Measurements from ENCODE around the gene CD300E. TPM values are rescaled to one million over a fixed set of nuclear protein-coding genes. Genes with fewer than 3 reads are reported as not detected.

CD300E gene
- total RNA-seq, 1 experiment from 2014 or later = not detected

GRCh38 chr17:74598346-74599022 is 25.1 kb downstream of the CD300E start:
- Histone ChIP-seq H3K9me2 (ENCODE audit: insufficient read depth) (no peaks in the 10 kb centered on the region), H3K4me3 (replicated peaks in 1 of 2; ENCODE audit: low read depth in 1 of 2, low read length in 2 of 2) (no peak overlapping the region), H3K27ac (ENCODE audit: low read depth, low read length) (no peak overlapping the region), H3K9me3 (ENCODE audit: control insufficient read depth in 1 of 2, insufficient read depth in 1 of 2, low read depth in 1 of 2, low read length in 2 of 2) (no peaks in the 10 kb centered on the region), H3K4me2 (ENCODE audit: low read length) (no peak overlapping the region), H2AFZ (ENCODE audit: low read depth, low read length, poor library complexity, severe bottlenecking) (no peak overlapping the region), H3K79me2 (ENCODE audit: insufficient read depth, low read length) (no peaks in the 10 kb centered on the region), H3K27me3 (ENCODE audit: insufficient read depth, low read length) (peaks cover 83% of the 10 kb centered on the region), H4K20me1 (ENCODE audit: insufficient read depth) (no peaks in the 10 kb centered on the region), H3K4me1 (ENCODE audit: control insufficient read depth in 1 of 2, insufficient read depth in 2 of 2, low read length in 2 of 2) (no peaks in the 10 kb centered on the region), H3K36me3 (ENCODE audit: control insufficient read depth in 1 of 2, insufficient read depth in 2 of 2, low read length in 2 of 2) (no peaks in the 10 kb centered on the region), H3K9ac (ENCODE audit: low read length) (no peak overlapping the region)
- POLR2A ChIA-PET = no interaction called here
- CTCF ChIA-PET = interaction anchor here (1.2 to 3.5 kb wide), 2 partner anchors 32 to 219 kb away, joined by 4 to 11 read pairs; partner anchors contain the start of gene CD300H
- no peak for TF ChIP-seq CEBPB (IDR thresholded peaks at IDR 0.05; ENCODE audit: low read depth)
- TF ChIP-seq, protein P1, sequence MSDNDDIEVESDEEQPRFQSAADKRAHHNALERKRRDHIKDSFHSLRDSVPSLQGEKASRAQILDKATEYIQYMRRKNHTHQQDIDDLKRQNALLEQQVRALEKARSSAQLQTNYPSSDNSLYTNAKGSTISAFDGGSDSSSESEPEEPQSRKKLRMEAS (IDR thresholded peaks at IDR 0.05) = no peak
- TF ChIP-seq, protein P2, sequence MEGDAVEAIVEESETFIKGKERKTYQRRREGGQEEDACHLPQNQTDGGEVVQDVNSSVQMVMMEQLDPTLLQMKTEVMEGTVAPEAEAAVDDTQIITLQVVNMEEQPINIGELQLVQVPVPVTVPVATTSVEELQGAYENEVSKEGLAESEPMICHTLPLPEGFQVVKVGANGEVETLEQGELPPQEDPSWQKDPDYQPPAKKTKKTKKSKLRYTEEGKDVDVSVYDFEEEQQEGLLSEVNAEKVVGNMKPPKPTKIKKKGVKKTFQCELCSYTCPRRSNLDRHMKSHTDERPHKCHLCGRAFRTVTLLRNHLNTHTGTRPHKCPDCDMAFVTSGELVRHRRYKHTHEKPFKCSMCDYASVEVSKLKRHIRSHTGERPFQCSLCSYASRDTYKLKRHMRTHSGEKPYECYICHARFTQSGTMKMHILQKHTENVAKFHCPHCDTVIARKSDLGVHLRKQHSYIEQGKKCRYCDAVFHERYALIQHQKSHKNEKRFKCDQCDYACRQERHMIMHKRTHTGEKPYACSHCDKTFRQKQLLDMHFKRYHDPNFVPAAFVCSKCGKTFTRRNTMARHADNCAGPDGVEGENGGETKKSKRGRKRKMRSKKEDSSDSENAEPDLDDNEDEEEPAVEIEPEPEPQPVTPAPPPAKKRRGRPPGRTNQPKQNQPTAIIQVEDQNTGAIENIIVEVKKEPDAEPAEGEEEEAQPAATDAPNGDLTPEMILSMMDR (IDR thresholded peaks at IDR 0.05 in 2 of 3, conservative IDR thresholded peaks at IDR 0.05 in 1 of 3; ENCODE audit: borderline replicate concordance in 1 of 3, insufficient read depth in 1 of 3, low read depth in 2 of 3, low read length in 2 of 3) = no peak
- RAD21 ChIA-PET (ENCODE audit: low non-redundant PET in 1 of 2, low total read pairs in 2 of 2, uncharacterized antibody in 2 of 2, unreplicated experiment in 2 of 2) = no interaction called here
- ATAC-seq (no peak), DNase-seq (ENCODE audit: low read depth, low spot score) (no peak)
- intact Hi-C loops (cut with micrococcal nuclease) = no loop called here
- no TSS peak for BruUV-seq (replicated peaks)

GRCh38 chr17:74597069-74597790 is 26.3 kb downstream of the CD300E start:
- H3K27ac ChIP-seq (ENCODE audit: low read depth, low read length) = no peak overlapping the region
- H3K9me3 ChIP-seq (ENCODE audit: control insufficient read depth in 1 of 2, insufficient read depth in 1 of 2, low read depth in 1 of 2, low read length in 2 of 2) = no peaks in the 10 kb centered on the region
- H3K9ac ChIP-seq (ENCODE audit: low read length) = no peak overlapping the region
- intact Hi-C loops (cut with micrococcal nuclease) = no loop called here
- peaks cover 83% of the 10 kb centered on the region for H3K27me3 ChIP-seq (ENCODE audit: insufficient read depth, low read length)
- POLR2A ChIA-PET = no interaction called here
- DNase-seq (ENCODE audit: low read depth, low spot score) (no peak), ATAC-seq (no peak)
- BruUV-seq (replicated peaks) = no TSS peak
- RAD21 ChIA-PET (ENCODE audit: low non-redundant PET in 1 of 2, low total read pairs in 2 of 2, uncharacterized antibody in 2 of 2, unreplicated experiment in 2 of 2) = no interaction called here
- no peak overlapping the region for H2AFZ ChIP-seq (ENCODE audit: low read depth, low read length, poor library complexity, severe bottlenecking)
- CTCF ChIA-PET = interaction anchor here (3.5 kb wide), 1 partner anchor 31 kb away, joined by 11 read pairs; the partner anchor contains the start of gene CD300H
- no peak overlapping the region for H3K4me3 ChIP-seq (replicated peaks in 1 of 2; ENCODE audit: low read depth in 1 of 2, low read length in 2 of 2)
- no peaks in the 10 kb centered on the region for H4K20me1 ChIP-seq (ENCODE audit: insufficient read depth)
- H3K4me1 ChIP-seq (ENCODE audit: control insufficient read depth in 1 of 2, insufficient read depth in 2 of 2, low read length in 2 of 2) = no peaks in the 10 kb centered on the region
- H3K4me2 ChIP-seq (ENCODE audit: low read length) = no peak overlapping the region
- no peaks in the 10 kb centered on the region for H3K9me2 ChIP-seq (ENCODE audit: insufficient read depth)
- no peaks in the 10 kb centered on the region for H3K79me2 ChIP-seq (ENCODE audit: insufficient read depth, low read length)
- TF ChIP-seq POLR2AphosphoS5 (IDR thresholded peaks at IDR 0.05; ENCODE audit: low read depth, low read length) = no peak
- no peak for TF ChIP-seq CEBPB (IDR thresholded peaks at IDR 0.05; ENCODE audit: low read depth)
- no peak for TF ChIP-seq ZFX (IDR thresholded peaks at IDR 0.05)
- TF ChIP-seq TCF7L2 (IDR thresholded peaks at IDR 0.05; ENCODE audit: borderline replicate concordance, extremely low read depth, insufficient read depth, insufficient read length) = no peak
- TF ChIP-seq, protein P2 (IDR thresholded peaks at IDR 0.05 in 2 of 3, conservative IDR thresholded peaks at IDR 0.05 in 1 of 3; ENCODE audit: borderline replicate concordance in 1 of 3, insufficient read depth in 1 of 3, low read depth in 2 of 3, low read length in 2 of 3) = no peak
- no peak for TF ChIP-seq EZH2phosphoT487 (IDR thresholded peaks at IDR 0.05; ENCODE audit: borderline replicate concordance)
- no peak for TF ChIP-seq SIN3A (IDR thresholded peaks at IDR 0.05; ENCODE audit: low read depth)
- no peak for TF ChIP-seq EGR1 (IDR thresholded peaks at IDR 0.05; ENCODE audit: low read depth)
- no peak for TF ChIP-seq RAD21 (IDR thresholded peaks at IDR 0.05; ENCODE audit: low read depth)
- no peak for TF ChIP-seq JUND (IDR thresholded peaks at IDR 0.05)
- TF ChIP-seq EZH2 (IDR thresholded peaks at IDR 0.05) = no peak
- no peak for TF ChIP-seq YY1 (IDR thresholded peaks at IDR 0.05; ENCODE audit: extremely low read depth, insufficient replicate concordance, low read depth, low read length)
- no peak for TF ChIP-seq ZNF274 (IDR thresholded peaks at IDR 0.05; ENCODE audit: low read depth, low read length)
- H3K36me3 ChIP-seq (ENCODE audit: control insufficient read depth in 1 of 2, insufficient read depth in 2 of 2, low read length in 2 of 2) = no peaks in the 10 kb centered on the region

Data from HCT116 (cell line).